ENCODE results near the gene LDHAL6B.

Gene LDHAL6B

GRCh38 chr15:59224474-59224873, 17.8 kb downstream of the LDHAL6B start:
- no peaks in the 10 kb centered on the region for H3K9me3 Mint-ChIP-seq
- ATAC-seq (no peak), DNase-seq (no peak)
- H3K4me3 Mint-ChIP-seq = no peak overlapping the region
- H3K27ac Mint-ChIP-seq = no peak overlapping the region
- H3K27me3 Mint-ChIP-seq = peaks cover 5% of the 10 kb centered on the region
- H3K4me1 Mint-ChIP-seq = no peaks in the 10 kb centered on the region

- ATAC-seq (no peak), DNase-seq (no peak)
- Mint-ChIP-seq H3K27me3 (peaks cover 5% of the 10 kb centered on the region), H3K4me1 (no peaks in the 10 kb centered on the region), H3K9me3 (no peaks in the 10 kb centered on the region), H3K4me3 (no peak overlapping the region), H3K27ac (peak overlapping the region in 1 of 2 donors; percentile 79)
These were observed 20.4 kb downstream of the LDHAL6B start for GRCh38 chr15:59227021-59227420.

- Mint-ChIP-seq H3K9me3 (no peaks in the 10 kb centered on the region), H3K27ac (no peak overlapping the region)
These were observed 22.4 kb downstream of the LDHAL6B start for GRCh38 chr15:59229015-59229414.

GRCh38 chr15:59229453-59229852, 22.8 kb downstream of the LDHAL6B start:
- Mint-ChIP-seq H3K9me3 (no peaks in the 10 kb centered on the region), H3K27ac (no peak overlapping the region), H3K4me3 (no peak overlapping the region), H3K27me3 (peaks cover 5% of the 10 kb centered on the region), H3K4me1 (no peaks in the 10 kb centered on the region)
- DNase-seq (no peak), ATAC-seq (no peak)

More at GRCh38 chr15:59229015-59229414, 22.4 kb downstream of the LDHAL6B start:
- ATAC-seq (no peak), DNase-seq (no peak)
- Mint-ChIP-seq H3K4me3 (no peak overlapping the region), H3K4me1 (no peaks in the 10 kb centered on the region), H3K27me3 (peaks cover 5% of the 10 kb centered on the region)

- Mint-ChIP-seq H3K4me3 (no peak overlapping the region), H3K27me3 (peaks cover 5% of the 10 kb centered on the region), H3K4me1 (no peaks in the 10 kb centered on the region), H3K9me3 (no peaks in the 10 kb centered on the region), H3K27ac (no peak overlapping the region)
- no peak for DNase-seq
- no peak for ATAC-seq
These were observed 23.9 kb downstream of the LDHAL6B start for GRCh38 chr15:59230531-59231055.

GRCh38 chr15:59232476-59232875, 25.8 kb downstream of the LDHAL6B start:
- Mint-ChIP-seq H3K27me3 (peaks cover 7% of the 10 kb centered on the region), H3K9me3 (peaks cover 0 to 6% of the 10 kb centered on the region in 2 donors), H3K4me1 (peaks cover 12% of the 10 kb centered on the region), H3K4me3 (no peak overlapping the region), H3K27ac (no peak overlapping the region)
- no peak for DNase-seq
- no peak for ATAC-seq

- H3K27me3 Mint-ChIP-seq = peaks cover 7% of the 10 kb centered on the region
- no peak overlapping the region for H3K27ac Mint-ChIP-seq
- H3K4me3 Mint-ChIP-seq = peak overlapping the region in 1 of 2 donors; percentile 6
- H3K4me1 Mint-ChIP-seq = peaks cover 15% of the 10 kb centered on the region
- peaks cover 0 to 6% of the 10 kb centered on the region in 2 donors for H3K9me3 Mint-ChIP-seq
- DNase-seq (no peak), ATAC-seq (no peak)
These were observed 29.8 kb downstream of the LDHAL6B start for GRCh38 chr15:59236394-59236793.

- no peak overlapping the region for H3K4me3 Mint-ChIP-seq
- peaks cover 0 to 6% of the 10 kb centered on the region in 2 donors for H3K9me3 Mint-ChIP-seq
- ATAC-seq (no peak), DNase-seq (no peak)
- H3K27me3 Mint-ChIP-seq = peaks cover 7% of the 10 kb centered on the region
- no peak overlapping the region for H3K27ac Mint-ChIP-seq
- H3K4me1 Mint-ChIP-seq = peaks cover 15% of the 10 kb centered on the region
These were observed 30.6 kb downstream of the LDHAL6B start for GRCh38 chr15:59237119-59237855.

- Mint-ChIP-seq H3K4me3 (no peak overlapping the region), H3K27me3 (peaks cover 7% of the 10 kb centered on the region), H3K4me1 (peaks cover 15% of the 10 kb centered on the region), H3K27ac (no peak overlapping the region), H3K9me3 (peaks cover 0 to 6% of the 10 kb centered on the region in 2 donors)
- DNase-seq = no peak
- no peak for ATAC-seq
These were observed 31.3 kb downstream of the LDHAL6B start for GRCh38 chr15:59237924-59238331.

- H3K4me1 Mint-ChIP-seq = peaks cover 25% of the 10 kb centered on the region
These were observed 33.4 kb downstream of the LDHAL6B start for GRCh38 chr15:59240036-59240435.

GRCh38 chr15:59242649-59243048, 36.0 kb downstream of the LDHAL6B start:
- H3K27me3 Mint-ChIP-seq = no peaks in the 10 kb centered on the region
- H3K4me3 Mint-ChIP-seq = no peak overlapping the region
- ATAC-seq (no peak), DNase-seq (no peak)
- H3K27ac Mint-ChIP-seq = no peak overlapping the region
- no peaks in the 10 kb centered on the region for H3K9me3 Mint-ChIP-seq
- H3K4me1 Mint-ChIP-seq = peaks cover 16% of the 10 kb centered on the region

More at GRCh38 chr15:59240036-59240435, 33.4 kb downstream of the LDHAL6B start:
- H3K9me3 Mint-ChIP-seq = peaks cover 0 to 6% of the 10 kb centered on the region in 2 donors
- DNase-seq (no peak), ATAC-seq (no peak)
- no peak overlapping the region for H3K4me3 Mint-ChIP-seq
- peaks cover 7% of the 10 kb centered on the region for H3K27me3 Mint-ChIP-seq
- no peak overlapping the region for H3K27ac Mint-ChIP-seq

- Mint-ChIP-seq H3K27me3 (no peaks in the 10 kb centered on the region), H3K4me3 (no peak overlapping the region), H3K27ac (no peak overlapping the region), H3K4me1 (peaks cover 19% of the 10 kb centered on the region), H3K9me3 (no peaks in the 10 kb centered on the region)
- ATAC-seq = no peak
- DNase-seq = no peak
These were observed 37.0 kb downstream of the LDHAL6B start for GRCh38 chr15:59243622-59244021.

GRCh38 chr15:59244337-59244736, 37.7 kb downstream of the LDHAL6B start:
- H3K27ac Mint-ChIP-seq = no peak overlapping the region
- no peaks in the 10 kb centered on the region for H3K27me3 Mint-ChIP-seq
- H3K9me3 Mint-ChIP-seq = no peaks in the 10 kb centered on the region
- ATAC-seq = peak; percentile 85
- H3K4me3 Mint-ChIP-seq = no peak overlapping the region
- no peak for DNase-seq
- H3K4me1 Mint-ChIP-seq = peaks cover 26% of the 10 kb centered on the region

GRCh38 chr15:59245559-59245958, 38.9 kb downstream of the LDHAL6B start:
- Mint-ChIP-seq H3K9me3 (no peaks in the 10 kb centered on the region), H3K4me1 (peaks cover 38% of the 10 kb centered on the region), H3K4me3 (no peak overlapping the region), H3K27ac (no peak overlapping the region), H3K27me3 (no peaks in the 10 kb centered on the region)
- ATAC-seq (no peak), DNase-seq (no peak)

GRCh38 chr15:59247364-59247763, 40.7 kb downstream of the LDHAL6B start:
- Mint-ChIP-seq H3K27me3 (no peaks in the 10 kb centered on the region), H3K9me3 (no peaks in the 10 kb centered on the region), H3K27ac (no peak overlapping the region), H3K4me3 (no peak overlapping the region), H3K4me1 (peaks cover 46% of the 10 kb centered on the region)
- ATAC-seq (peak; percentile 78), DNase-seq (peak; percentile 42 to 50)

GRCh38 chr15:59249816-59250215, 43.2 kb downstream of the LDHAL6B start:
- no peak for ATAC-seq
- peaks cover 45% of the 10 kb centered on the region for H3K4me1 Mint-ChIP-seq
- H3K4me3 Mint-ChIP-seq = no peak overlapping the region

More at GRCh38 chr15:59249816-59250215, 43.2 kb downstream of the LDHAL6B start:
- H3K9me3 Mint-ChIP-seq = no peaks in the 10 kb centered on the region
- no peak overlapping the region for H3K27ac Mint-ChIP-seq
- no peak for DNase-seq
- no peaks in the 10 kb centered on the region for H3K27me3 Mint-ChIP-seq
